Fibroblast of lung (primary cell): ENCODE data around the gene FOSL2. TPM values are rescaled to one million over a fixed set of nuclear protein-coding genes. Genes with fewer than 3 reads are reported as not detected.

Experiments
- DNase-seq, 2 donors: peaks; one replicate each; pipeline versions ENCODE4 v3.0.0 to v3.0.0-alpha.2; 2010; ENCODE audit warnings: low read depth in 2 of 2
- H2AFZ ChIP-seq: 2 replicates; pipeline ENCODE4 v1.5.1; 2012; ENCODE audit warnings: low read length, control low read depth, inconsistent platforms
- H3K27ac ChIP-seq: 2 replicates; pipeline ENCODE4 v1.5.1; 2011; ENCODE audit warnings: low read length, control low read depth; ENCODE audit not compliant: insufficient read depth
- H3K27me3 ChIP-seq: 2 replicates; pipeline ENCODE4 v1.5.1; 2011; ENCODE audit warnings: mild to moderate bottlenecking, low read length; ENCODE audit not compliant: control insufficient read depth, insufficient read depth
- H3K36me3 ChIP-seq: 2 replicates; pipeline ENCODE4 v1.5.1; 2011; ENCODE audit warnings: low read length; ENCODE audit not compliant: control insufficient read depth, insufficient read depth
- H3K4me1 ChIP-seq: 2 replicates; pipeline ENCODE4 v1.5.1; 2011; ENCODE audit warnings: low read length; ENCODE audit not compliant: control insufficient read depth, insufficient read depth; ENCODE audit errors: extremely low read depth
- H3K4me2 ChIP-seq: 2 replicates; pipeline ENCODE4 v1.5.1; 2011; ENCODE audit warnings: low read length, control low read depth; ENCODE audit not compliant: insufficient read depth; ENCODE audit errors: extremely low read depth
- H3K4me3 ChIP-seq, 4 experiments: fragments of 200-600 bp in 1 of 4; sonication (generic) in 1 of 4; replicated peaks in 1 of 4; 2 replicates each; pipeline ENCODE4 v1.5.1; 2011 to 2016; ENCODE audit warnings: low read length in 4 of 4, low read depth in 3 of 4, mild to moderate bottlenecking in 3 of 4, control low read depth in 2 of 4, inconsistent platforms in 1 of 4, mixed read lengths in 1 of 4; ENCODE audit not compliant: insufficient read depth in 1 of 4; ENCODE audit errors: control extremely low read depth in 1 of 4
- H3K79me2 ChIP-seq: 2 replicates; pipeline ENCODE4 v1.5.1; 2012; ENCODE audit warnings: mild to moderate bottlenecking, low read length, inconsistent platforms; ENCODE audit not compliant: control insufficient read depth, insufficient read depth
- H3K9ac ChIP-seq: 2 replicates; pipeline ENCODE4 v1.5.1; 2011; ENCODE audit warnings: mild to moderate bottlenecking, low read length, control low read depth; ENCODE audit not compliant: insufficient read depth
- H3K9me3 ChIP-seq: 2 replicates; pipeline ENCODE4 v1.5.1; 2012; ENCODE audit warnings: low read depth, low read length; ENCODE audit not compliant: control insufficient read depth, insufficient read depth
- H4K20me1 ChIP-seq: 2 replicates; pipeline ENCODE4 v1.5.1; 2011; ENCODE audit warnings: low read length; ENCODE audit not compliant: control insufficient read depth, insufficient read depth; ENCODE audit errors: extremely low read depth
- CTCF ChIP-seq, 2 donors: IDR thresholded peaks in 1 of 2; conservative IDR thresholded peaks in 1 of 2; 1 replicate in 1 of 2; 2 replicates in 1 of 2; pipeline ENCODE4 v1.5.1; 2011 to 2012; ENCODE audit warnings: low read length in 2 of 2, control low read depth in 1 of 2, inconsistent platforms in 1 of 2, low read depth in 1 of 2, mild to moderate bottlenecking in 1 of 2
- EZH2 ChIP-seq: IDR thresholded peaks from 2 replicates; pipeline ENCODE4 v1.5.1; 2012; ENCODE audit warnings: low read length, control low read depth, mild to moderate bottlenecking; ENCODE audit errors: missing control alignments
- polyA plus RNA-seq, 2 donors: library from polyadenylated mRNA; depleted of rRNA in 1 of 2; stranded (reverse) in 1 of 2; unstranded in 1 of 2; fragments of >200 nt; gene quantifications; 2 replicates each; pipeline ENCODE4 v1.2.1, GENCODE V29; 2011 to 2012; ENCODE audit warnings: missing spikeins in 1 of 2
- total RNA-seq: library from RNA; depleted of rRNA; stranded (reverse); fragments of >200 nt; gene quantifications from 2 replicates; pipeline ENCODE4 v1.2.1, GENCODE V29; 2014

Gene FOSL2
- total and polyA plus RNA-seq, 2 donors (not counting 1 experiment from before 2014, with no cell fraction given): 58.9 to 83.6 TPM

- no peak for DNase-seq
- Histone ChIP-seq H3K9me3 (no peaks in the 10 kb centered on the region), H3K27me3 (no peaks in the 10 kb centered on the region), H2AFZ (no peak overlapping the region), H3K4me1 (no peaks in the 10 kb centered on the region), H3K4me2 (no peak overlapping the region), H3K4me3 (no peak overlapping the region), H4K20me1 (no peaks in the 10 kb centered on the region), H3K9ac (no peak overlapping the region), H3K36me3 (no peaks in the 10 kb centered on the region), H3K27ac (no peak overlapping the region), H3K79me2 (no peaks in the 10 kb centered on the region)
- TF ChIP-seq EZH2 (no peak), CTCF (conservative IDR thresholded peaks at IDR 0.05 in 1 of 2, IDR thresholded peaks at IDR 0.05 in 1 of 2; ENCODE audit: low read depth in 1 of 2, low read length in 2 of 2) (no peak)
Observed at GRCh38 chr2:28457237-28457636, 64.6 kb downstream of the FOSL2 start.

GRCh38 chr2:28461056-28461455 is 68.4 kb downstream of the FOSL2 start:
- no peak overlapping the region for H3K27ac ChIP-seq
- no peak overlapping the region for H3K4me2 ChIP-seq
- H2AFZ ChIP-seq: no peak overlapping the region
- H3K4me1 ChIP-seq: no peaks in the 10 kb centered on the region
- H3K79me2 ChIP-seq: no peaks in the 10 kb centered on the region
- H3K27me3 ChIP-seq: no peaks in the 10 kb centered on the region
- no peaks in the 10 kb centered on the region for H3K9me3 ChIP-seq
- H3K9ac ChIP-seq: no peak overlapping the region
- no peaks in the 10 kb centered on the region for H4K20me1 ChIP-seq
- H3K4me3 ChIP-seq: no peak overlapping the region
- TF ChIP-seq EZH2: no peak
- TF ChIP-seq CTCF (conservative IDR thresholded peaks at IDR 0.05 in 1 of 2, IDR thresholded peaks at IDR 0.05 in 1 of 2; ENCODE audit: low read depth in 1 of 2, low read length in 2 of 2): no peak
- H3K36me3 ChIP-seq: no peaks in the 10 kb centered on the region
- no peak for DNase-seq

GRCh38 chr2:28462122-28462521 is 69.5 kb downstream of the FOSL2 start:
- TF ChIP-seq CTCF (conservative IDR thresholded peaks at IDR 0.05 in 1 of 2, IDR thresholded peaks at IDR 0.05 in 1 of 2; ENCODE audit: low read depth in 1 of 2, low read length in 2 of 2): no peak
- no peak for TF ChIP-seq EZH2
- H3K9ac ChIP-seq: no peak overlapping the region
- no peaks in the 10 kb centered on the region for H3K27me3 ChIP-seq
- H3K4me3 ChIP-seq: no peak overlapping the region
- DNase-seq: no peak
- no peak overlapping the region for H2AFZ ChIP-seq
- H3K27ac ChIP-seq: no peak overlapping the region
- no peaks in the 10 kb centered on the region for H3K9me3 ChIP-seq
- no peaks in the 10 kb centered on the region for H4K20me1 ChIP-seq
- no peaks in the 10 kb centered on the region for H3K4me1 ChIP-seq
- H3K4me2 ChIP-seq: no peak overlapping the region
- no peaks in the 10 kb centered on the region for H3K79me2 ChIP-seq
- H3K36me3 ChIP-seq: no peaks in the 10 kb centered on the region
